NCI-H345 (cell line): ENCODE data around the gene SLC39A12.
"Not testable (repeated sequence)": the region's sequence is repeated elsewhere in the genome, so short reads cannot be mapped to it uniquely, and the experiment has no call there.

Experiments used
- DNase-seq: peaks from one replicate; lab custom pipeline; 2025; lab: John Stamatoyannopoulos, UW

Gene SLC39A12

DNA sequence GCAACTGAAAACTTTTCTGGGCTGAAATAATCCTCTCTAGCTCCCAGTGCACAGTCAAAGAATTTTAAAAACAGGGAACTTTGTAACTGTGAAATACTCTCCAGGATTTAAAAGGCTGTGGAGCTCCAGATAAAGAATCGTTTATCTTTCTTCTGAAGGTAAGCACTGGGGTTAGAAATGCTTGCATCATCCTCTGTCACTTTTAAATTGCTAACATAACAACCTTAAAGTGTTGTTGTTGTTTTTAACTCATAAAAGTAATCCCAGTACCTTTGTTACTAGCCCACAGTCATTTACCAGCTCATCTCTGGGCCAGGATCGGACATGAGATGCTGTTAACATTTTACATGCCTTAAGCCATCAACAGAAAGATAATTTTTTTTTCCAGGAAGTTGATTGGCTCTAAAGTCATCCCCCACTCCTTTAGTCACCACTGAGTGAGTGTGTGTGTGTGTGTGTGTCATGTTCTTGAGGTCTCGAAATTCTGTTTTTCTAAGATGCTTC lies at the start of gene SLC39A12:
Gene SLC39A12 (plus strand): TSS at position 51 of the 504 bp plus-strand sequence. CDS start 1,359 bp downstream, outside the sequence.
- DNase-seq = no peak

DNA sequence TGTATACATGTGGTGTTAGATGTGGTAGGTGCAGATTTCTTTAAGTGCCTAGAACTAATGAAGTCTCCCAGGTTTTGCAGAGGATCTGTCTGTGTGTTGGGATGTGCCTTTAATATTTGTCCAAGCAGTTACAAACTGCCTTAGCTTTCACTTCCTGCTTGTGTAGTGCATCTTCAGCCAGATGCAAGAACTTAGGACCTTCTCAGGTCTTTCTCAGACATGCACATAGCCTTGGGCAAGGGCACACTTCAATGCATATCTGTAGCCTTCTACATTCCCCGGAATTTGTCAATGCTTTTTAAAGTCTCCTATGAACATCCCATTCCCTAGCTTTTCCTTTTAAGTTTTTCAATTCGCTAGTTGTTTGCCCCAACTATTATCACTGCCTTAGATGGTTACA lies 47.2 kb upstream of the SLC39A12 start:
- DNase-seq = no peak

DNA sequence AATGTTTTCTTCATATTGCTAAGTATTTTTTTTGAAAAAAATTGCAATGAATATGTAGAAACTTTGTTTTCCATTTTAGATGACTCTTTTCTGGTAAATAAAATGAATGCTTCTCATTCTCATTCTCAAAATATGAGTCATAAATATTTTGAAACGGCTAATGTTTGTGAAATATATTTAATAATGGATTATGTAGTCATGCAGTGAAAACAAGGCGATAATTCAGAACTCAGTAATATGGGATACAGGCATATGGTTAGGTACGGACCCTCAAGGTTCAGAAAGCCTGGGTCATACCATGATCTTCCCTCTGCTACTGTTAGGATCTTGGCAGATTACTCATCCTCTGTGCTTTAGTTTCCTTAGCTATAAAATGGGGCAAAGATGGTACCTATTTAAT lies 46.2 kb upstream of the SLC39A12 start:
- DNase-seq = no peak

DNA sequence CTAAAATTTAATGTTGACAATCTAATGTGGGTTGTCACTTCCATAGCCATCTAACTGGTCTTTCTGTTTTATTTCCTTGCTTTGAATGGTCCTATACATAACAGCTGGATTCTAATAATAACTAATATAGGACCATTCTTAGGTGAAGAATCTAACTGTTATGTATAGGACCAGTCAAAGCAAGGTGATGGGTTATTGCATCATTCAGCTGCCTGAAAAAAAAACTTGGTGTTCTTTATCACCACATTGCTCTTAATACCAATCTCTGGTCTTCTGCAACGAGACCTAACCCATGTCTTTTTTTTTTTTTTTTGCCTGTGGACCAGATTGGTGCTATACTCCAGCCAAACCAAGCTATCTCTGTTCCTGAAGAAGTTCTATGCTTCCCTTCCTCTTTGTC lies 45.7 kb upstream of the SLC39A12 start:
- DNase-seq = no peak

DNA sequence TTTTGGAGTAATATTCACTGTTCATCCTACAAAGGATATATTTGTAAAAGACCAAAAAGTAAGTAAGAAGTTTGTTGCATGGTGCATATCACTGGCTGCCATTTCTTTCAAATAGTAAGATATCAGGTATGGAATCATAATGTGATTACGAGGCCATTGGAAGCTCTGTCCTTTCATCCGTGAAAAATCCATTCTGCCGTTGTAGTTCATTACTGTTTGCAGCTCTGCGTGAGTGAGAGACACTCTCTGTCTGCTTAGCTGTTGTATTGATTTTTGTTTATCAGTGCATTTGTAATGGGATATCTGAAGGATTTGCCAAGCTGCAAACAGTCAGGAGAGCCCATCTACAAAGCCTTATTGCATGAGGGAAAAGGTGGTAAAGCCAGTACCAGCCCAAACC lies 44.1 kb upstream of the SLC39A12 start:
- DNase-seq = no peak

DNA sequence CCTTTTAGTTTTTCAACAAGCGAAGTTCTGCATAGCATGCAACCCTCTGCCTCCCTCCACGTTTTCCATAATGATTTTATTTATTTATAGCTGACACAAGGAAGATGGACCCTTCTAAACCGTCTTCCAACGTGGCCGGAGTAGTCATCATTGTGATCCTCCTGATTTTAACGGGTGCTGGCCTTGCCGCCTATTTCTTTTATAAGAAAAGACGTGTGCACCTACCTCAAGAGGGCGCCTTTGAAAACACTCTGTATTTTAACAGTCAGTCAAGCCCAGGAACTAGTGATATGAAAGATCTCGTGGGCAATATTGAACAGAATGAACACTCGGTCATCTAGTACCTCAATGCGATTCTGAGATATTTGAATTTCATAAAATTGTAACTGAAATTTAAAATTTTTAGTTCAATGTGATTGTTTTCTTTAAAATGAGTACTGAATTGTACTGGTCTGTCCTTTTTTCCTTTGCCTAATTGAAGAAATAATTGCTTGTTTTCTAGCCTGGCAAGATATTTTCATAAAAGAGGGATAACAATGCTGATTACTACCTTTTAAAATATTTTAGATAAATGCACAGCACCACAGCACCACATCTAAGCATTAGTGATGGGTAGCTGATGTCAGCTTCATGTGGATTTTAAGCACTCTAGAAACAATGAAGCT lies 41.5 kb upstream of the SLC39A12 start:
- DNase-seq = no peak

DNA sequence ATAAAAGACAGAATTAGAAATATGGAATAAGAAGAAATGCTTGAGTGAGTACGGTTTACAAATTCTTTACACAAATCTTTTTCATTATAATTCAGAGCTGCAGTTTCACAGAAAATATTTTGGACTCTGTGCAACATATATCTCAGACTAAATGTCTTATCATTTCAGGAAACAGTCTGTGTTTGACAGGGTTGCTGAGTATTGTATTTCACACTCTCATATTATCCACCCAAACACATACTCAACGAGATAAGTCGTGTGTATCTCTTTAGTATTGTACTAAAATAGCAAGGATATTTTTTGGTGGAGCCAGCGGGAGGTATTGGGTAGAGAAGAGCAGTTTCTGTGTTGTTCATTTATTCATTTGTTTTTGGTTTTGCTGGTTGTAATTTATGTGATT lies 39.0 kb upstream of the SLC39A12 start:
- no peak for DNase-seq

DNA sequence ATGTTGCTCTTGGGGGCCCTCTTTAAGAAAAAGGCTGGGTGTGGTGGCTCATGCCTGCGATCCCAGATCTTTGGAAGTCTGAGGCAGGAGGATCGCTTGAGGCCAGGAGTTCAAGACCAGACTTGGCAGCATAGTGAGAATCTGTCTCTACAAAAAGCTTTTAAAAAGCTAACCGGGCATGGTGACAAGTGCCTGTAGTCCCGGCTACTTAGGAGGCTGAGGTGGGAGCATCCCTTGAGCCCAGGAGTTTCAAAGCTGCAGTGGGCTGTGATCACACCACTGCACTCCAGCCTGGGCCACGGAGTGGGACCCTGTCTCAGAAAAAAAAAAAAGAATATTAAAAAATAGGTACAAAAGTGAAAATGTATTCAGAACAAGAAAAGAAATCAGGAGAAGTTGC lies 38.1 kb upstream of the SLC39A12 start:
- no peak for DNase-seq

DNA sequence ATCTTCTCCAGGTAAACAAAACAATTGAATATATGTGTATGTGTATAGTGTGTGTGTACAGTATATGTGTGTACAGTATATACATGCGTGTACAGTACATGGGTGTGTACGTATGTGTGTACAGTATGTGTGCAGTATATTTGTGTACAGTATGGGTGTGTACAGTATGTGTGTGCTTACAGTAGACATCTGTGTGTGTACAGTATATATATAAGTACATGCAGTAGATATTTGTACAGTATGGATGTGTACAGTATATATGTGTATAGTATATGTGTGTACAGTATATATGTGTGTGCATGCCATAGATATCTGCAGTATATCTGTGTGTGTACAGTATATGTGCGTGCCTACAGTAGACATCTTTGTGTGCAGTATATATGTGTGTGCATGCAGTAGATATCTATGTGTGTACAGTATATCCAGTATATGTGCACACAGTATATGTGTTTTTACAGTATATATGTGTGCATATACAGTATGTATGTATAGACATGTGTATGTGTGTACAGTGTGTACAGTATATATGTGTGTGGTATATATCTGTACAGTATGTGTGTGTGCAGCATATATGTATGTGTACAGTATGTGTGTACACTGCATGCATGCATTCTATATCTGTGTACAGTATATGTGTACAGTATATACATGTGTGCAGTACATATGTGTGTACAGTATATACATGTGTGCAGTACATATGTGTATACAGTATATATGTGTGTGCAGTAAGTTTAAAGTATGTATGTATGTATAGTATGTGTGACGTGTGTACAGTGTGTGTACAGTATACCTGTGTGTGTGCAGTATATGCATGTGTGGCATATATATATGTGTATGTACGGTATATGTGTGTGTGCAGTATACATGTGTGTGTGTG lies 37.3 kb upstream of the SLC39A12 start:
- no peak for DNase-seq

DNA sequence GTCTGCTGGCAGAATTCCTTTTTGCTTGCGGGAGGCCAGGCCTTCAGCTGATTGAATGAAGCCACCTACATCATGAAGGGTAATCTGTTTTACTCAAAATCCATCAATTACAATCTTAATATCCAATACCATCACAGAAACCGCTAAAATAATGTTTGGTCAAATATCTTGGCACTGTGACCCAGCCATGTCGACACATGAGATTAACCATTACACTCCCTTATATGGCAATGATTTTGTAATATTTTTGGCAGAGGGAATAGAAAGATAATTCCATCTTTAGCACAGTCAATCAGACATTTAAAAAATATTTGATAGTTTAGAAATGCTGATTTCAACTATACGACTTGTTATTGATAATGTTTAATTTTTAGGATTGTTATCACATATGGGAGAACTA lies 36.5 kb upstream of the SLC39A12 start:
- DNase-seq = no peak

DNA sequence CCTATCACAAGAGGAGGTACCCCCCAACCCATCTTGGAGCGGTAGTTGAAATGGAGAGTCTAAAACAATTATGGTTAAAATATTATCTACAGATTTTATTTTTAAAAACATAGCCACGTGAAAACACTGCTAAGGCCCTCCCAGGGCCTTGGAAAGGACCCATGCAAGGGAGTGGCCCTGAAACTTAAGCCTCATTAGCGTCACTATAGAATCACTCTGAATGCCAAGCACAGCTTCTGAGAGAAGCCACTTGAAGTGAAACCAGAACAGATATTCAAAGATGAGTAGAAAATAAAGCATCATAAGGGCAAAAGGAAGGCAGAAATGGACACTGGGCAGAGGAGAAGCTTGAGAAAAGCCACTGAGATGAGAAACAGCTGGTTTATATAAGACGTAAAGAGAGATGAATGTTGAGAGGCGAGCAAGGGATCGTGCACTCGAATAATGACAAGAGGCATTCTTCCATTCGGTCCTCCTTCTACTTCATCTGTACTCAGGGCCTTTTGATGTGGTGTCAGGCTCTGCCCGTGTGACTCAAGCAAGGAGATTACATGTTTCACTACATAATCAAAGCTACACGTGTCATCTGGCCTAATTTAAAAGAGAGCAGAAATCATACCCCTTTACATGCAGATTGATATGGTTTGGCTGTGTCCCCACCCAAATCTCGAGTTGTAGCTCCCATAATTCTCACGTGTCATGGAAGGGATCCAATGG lies 33.4 kb upstream of the SLC39A12 start:
- DNase-seq = no peak

DNA sequence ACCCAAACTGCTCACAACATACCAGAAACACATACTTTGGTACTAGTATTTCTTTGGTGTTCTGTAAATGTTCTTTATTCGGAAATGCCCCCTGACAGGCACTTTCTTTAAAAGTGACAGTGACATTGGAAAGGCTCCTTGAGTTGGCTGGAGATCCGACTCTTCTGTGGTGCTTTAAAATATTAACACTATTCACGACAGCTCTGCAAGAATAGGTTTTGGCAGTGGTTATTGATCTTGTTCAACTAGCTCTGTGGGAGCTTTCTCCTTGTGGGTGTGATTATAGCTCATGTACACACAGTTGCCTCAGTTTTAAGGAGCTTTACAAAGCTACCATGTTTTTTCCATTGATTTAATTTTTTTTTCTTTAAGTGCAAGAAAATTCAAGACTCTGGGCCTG lies 30.3 kb upstream of the SLC39A12 start:
- no peak for DNase-seq

DNA sequence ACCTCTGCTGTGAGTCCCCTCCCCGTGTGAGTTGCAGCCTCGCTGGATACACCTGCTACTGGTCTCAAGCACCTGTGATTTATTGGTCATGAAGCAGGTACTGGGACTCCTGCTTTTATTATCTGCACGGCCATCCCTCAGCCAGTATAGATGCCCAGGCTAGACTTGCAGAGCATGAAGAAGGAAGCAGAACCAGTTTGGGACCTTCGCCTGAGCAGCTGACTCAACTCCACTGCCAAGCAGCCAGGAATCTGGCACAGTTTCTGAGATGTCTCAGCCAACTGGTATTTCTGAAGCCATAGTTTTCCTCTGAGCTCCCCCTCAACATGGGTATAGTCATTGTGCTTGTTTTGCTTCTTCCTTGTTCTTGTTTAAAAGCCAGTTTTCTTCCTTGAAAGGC lies 28.0 kb upstream of the SLC39A12 start:
- DNase-seq = no peak

DNA sequence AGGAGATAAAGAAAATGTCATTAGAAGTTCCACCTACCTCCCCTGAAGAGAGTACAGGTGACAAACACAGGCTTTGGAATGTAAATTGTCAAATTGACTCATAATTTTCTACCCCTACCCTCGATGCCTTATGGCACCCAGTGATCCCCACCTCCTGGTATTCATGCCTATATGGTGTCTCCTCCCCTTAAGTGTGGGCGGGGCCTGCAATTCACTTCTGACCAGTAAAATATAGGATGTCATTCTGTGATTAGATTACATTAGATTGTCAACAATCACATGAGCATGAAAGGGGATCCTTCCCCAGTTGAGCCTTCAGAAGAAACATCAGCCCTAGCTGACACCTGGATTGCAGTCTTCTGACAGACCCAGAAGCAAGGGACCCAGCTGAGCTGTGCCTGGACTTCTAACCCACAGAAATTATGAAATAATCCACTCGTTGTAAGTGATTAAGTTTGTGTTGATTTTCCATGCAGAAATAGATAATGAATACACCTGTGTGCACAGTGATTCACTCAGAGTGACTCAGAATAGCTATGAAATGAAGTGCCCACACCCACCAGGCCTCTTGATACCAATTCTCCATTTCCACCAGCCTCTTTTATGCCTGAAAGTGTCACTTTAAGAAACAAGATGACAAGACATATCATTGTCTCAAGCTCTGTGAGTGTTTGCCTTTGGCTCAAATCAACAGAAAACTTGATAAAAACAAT lies 8.5 kb upstream of the SLC39A12 start:
- no peak for DNase-seq

DNA sequence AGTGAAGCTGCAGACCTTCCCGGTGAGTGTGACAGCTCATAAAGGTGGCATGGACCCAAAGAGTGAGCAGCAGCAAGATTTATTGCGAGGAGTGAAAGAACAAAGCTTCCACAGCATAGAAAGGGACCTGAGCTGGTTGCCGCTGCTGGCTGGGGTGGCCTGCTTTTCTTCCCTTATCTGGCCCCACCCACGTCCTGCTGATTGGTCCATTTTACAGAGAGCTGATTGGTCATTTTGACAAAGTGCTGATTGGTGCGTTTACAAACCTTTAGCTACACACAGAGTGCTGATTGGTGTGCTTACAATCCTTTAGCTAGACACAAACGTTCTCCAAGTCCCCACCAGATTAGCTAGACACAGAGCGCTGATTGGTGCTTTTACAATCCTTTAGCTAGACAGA lies 1.4 kb upstream of the SLC39A12 start:
- not testable (repeated sequence) for DNase-seq

DNA sequence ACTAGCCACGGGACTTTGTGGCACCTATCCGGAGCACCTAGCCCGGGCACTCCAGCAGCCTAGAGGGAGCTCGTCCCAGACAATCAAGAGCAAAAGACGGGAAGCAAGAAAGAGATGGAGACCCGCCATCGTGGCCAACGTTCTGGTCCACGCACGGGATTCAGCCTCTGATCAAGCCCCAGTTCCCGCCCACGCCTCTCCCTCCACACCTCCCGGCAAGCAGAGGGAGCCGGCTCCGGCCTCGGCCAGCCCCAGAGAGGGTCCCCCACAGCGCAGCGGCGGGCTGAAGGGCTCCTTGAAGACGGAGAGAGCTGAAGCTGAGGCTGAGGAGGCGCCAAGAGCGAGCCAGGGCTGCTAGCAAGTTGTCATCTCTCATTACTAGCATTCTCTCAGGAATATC lies 992 bp upstream of the SLC39A12 start:
- no peak for DNase-seq

DNA sequence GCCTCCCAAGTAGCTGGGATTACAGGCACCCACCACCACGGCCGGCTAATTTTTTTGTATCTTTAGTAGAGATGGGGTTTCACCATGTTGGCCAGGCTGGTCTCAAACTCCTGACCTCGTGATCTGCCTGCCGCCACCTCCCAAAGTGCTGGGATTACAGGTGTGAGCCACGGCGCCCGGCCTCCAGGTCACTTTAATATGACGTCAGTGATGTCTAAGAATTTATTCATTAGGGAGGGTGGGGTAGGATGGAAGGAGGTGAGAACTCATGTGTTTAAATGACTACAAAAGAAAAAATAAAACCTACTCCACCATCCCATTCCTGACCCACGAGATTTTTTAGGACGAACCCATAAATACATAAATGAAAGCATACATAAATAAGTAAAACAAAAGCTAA lies 2.7 kb downstream of the SLC39A12 start:
- not testable (repeated sequence) for DNase-seq

DNA sequence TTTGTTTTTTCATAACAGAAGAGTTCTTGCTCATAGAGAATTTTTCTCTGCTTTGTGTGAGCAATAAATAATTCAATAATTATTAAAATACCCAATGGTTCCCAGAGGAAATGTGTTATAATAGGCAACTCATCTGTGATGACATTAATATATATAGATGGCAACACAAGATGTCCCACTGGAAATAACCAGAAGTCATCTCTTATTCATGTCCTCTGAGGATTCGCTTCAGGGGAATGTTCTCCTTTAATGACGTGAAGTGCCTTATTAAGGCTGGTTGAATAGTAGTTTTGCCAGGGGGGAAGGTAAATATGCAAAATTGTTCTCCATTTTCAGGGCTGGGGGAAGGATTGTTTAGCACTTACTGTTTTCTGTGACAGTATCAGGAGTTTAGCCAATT lies 3.1 kb downstream of the SLC39A12 start:
- no peak for DNase-seq

DNA sequence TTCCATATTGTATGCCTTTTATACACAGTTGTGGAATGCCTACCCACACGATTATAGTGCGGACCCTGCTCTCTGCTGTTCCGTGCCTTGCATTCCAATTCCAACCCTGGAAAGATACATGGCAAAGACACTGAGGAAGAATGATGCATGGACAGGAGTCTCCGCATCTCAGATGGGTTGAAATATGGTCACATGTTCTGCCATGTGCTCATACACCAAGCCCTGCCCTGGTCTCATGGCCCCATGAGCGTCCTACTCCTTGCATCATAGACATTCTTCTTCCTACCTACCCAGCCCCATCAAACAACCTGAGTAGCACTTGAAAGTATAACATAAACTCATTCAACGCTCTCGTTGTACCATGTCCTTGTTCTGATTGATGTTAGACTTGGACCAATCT lies 6.3 kb downstream of the SLC39A12 start:
- no peak for DNase-seq

DNA sequence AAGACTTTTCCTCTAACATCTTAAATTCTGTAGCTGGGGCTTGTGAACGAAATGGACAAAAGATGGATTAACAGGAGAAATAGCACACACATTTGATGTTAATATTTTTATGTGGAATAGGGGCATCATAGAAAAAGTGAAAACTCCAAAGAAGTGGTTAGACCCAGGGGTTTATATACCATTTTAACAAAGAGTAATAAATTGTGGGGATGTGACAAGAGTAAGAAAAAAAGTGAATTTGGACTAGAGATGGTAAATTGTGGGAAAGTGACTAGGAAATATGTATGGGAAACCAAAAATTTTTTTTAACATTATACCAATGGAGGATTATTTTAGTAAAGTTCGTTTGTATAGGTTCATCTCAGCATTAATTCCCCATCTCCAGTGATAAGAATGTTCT lies 8.2 kb downstream of the SLC39A12 start:
- no peak for DNase-seq

DNA sequence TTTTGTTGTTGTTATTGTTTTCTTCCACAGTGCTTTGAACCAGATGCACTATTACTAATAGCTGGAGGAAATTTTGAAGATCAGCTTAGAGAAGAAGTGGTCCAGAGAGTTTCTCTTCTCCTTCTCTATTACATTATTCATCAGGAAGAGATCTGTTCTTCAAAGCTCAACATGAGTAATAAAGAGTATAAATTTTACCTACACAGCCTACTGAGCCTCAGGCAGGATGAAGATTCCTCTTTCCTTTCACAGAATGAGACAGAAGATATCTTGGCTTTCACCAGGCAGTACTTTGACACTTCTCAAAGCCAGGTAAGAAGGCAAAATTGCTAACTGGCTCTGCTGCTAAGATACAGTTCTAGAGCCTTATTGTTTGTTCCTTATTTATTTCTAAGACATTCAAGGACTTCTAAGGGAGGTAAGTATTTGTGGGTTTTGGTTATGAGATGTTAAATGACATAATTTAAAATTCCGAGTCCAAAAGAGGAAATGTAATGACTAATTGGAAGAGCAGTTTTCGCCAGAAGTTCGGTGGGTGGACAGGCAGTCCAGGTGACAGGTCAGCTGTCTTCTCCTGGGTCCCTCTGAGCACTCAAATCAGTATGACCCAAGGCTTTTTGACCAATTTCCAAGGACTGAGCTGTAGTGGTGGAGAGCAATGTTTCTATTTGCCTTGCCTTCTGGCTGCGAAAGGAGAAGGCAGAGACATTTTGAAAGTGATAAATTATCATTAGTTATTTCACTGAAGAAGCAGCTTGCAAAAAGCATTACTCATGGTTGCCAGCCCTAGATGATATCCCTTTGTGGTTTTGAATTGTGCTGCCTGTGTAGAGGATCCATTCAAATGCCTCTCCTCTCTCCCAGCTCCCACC lies 10.1 kb downstream of the SLC39A12 start:
- no peak for DNase-seq
